ENCODE measurements around the gene NTPCR.

DNA sequence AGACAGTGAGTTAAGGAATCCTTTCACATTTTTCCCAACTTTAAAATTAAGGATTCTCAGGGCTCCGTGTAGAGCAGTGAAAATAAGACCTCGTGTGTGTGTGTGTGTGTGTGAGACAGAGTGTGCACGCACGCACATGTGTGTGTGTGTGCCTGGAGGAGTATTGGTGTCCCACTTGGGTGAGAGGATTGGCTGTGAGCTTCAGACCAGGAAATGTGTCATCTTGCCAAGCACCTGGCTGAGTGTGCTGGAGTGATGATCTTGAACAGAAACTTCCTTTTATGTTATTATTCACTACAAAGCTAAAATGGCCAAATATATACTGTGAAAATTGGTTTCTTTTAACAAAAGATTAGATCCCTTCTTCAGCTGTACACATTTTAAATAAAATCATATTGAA, 35.2 kb upstream of the NTPCR start:
- TF ChIP-seq, protein P1, sequence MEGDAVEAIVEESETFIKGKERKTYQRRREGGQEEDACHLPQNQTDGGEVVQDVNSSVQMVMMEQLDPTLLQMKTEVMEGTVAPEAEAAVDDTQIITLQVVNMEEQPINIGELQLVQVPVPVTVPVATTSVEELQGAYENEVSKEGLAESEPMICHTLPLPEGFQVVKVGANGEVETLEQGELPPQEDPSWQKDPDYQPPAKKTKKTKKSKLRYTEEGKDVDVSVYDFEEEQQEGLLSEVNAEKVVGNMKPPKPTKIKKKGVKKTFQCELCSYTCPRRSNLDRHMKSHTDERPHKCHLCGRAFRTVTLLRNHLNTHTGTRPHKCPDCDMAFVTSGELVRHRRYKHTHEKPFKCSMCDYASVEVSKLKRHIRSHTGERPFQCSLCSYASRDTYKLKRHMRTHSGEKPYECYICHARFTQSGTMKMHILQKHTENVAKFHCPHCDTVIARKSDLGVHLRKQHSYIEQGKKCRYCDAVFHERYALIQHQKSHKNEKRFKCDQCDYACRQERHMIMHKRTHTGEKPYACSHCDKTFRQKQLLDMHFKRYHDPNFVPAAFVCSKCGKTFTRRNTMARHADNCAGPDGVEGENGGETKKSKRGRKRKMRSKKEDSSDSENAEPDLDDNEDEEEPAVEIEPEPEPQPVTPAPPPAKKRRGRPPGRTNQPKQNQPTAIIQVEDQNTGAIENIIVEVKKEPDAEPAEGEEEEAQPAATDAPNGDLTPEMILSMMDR (IDR thresholded peaks at IDR 0.05): no peak
- no peak for TF ChIP-seq POLR2AphosphoS5 (IDR thresholded peaks at IDR 0.05)
